HG03432 (cell line): ENCODE data around the gene PDZD8.
A peak's percentile ranks its signal among the peaks of the same experiment; 100 is the strongest.
"Not testable (repeated sequence)": the region's sequence is repeated elsewhere in the genome, so short reads cannot be mapped to it uniquely, and the experiment has no call there.

Experiments
- ATAC-seq: cut with Tn5 transposase; IDR thresholded peaks from one replicate; pipeline ENCODE4 v1.9.1; 2021; ENCODE audit warnings: mild to moderate bottlenecking, moderate library complexity; ENCODE audit not compliant: unreplicated experiment

The PDZD8 gene

DNA sequence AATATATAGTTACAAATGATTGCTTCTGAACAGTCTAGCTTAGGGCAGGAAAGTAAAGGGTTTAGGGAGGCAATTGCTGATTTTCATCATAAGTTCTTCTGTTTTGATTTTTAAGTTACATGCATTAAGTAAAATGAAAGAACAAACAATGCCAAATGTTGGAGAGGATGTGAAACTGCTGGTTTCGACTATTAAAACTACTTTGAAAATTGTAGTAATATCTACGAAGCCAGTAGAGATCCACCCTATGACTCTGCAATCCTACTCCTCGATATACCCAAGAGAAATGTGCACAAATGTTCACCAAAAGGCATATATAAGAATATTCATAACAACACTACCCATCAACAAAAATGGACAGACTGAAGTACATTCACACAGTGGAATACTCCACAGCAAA, 24.3 kb downstream of the PDZD8 start:
- ATAC-seq: peak; percentile 84

DNA sequence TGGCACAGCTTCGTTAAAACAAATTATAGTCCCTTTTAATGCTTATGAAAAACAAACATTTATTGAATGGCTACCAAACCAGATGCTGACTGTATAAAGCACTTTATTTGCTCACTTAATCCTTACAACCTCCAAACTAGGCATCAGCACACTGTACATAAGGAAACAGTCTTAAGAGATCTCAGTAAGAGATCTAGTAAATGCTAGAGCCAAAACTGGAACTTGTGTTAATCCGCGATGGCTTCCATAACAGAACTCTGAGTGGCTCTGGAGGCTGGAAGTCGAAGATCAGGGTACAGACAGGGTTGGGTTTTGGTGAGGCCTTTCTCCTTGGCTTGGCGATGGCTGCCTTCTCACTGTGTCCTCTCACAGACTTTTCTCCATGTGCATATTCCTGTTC, 27.0 kb downstream of the PDZD8 start:
- no peak for ATAC-seq

DNA sequence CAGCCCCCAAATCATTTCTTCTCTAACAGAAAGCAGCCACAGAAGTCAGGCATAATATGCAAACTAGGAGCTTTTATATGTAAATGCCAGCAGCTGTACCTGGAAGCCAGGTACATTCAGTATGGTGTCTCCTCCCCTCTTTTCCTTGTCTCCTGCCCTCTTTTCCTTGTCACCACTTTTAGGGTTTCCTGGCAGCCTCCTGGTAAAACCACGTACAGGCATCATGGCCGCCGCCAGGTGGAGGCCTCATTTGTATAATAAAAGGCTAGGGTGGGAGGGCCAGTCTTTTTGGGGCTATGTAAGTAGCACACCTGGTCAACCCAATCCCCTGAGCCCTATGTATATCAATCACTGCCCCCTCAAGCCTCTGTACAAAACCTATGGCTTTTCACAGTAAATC, 28.7 kb downstream of the PDZD8 start:
- ATAC-seq: no peak

- ATAC-seq: no peak
These were observed 30.1 kb downstream of the PDZD8 start for GRCh38 chr10:117345143-117345542.

DNA sequence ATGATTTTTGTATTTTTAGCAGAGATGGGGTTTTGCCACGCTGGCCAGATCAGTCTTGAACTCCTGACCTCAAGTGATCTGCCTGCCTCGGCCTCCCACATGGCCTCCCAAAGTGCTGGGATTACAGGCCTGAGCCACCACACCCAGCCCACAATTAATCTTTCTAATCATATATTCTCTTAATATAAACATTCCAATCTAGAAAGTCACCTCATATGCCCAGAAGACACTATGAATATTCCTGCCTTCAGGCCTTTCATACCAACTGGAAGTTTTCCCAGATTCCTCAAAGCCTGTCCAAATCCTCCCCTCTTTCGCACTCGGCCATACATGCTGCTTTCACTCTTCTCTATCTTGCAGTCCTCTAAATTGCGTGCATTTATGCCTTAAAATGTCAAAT, 32.6 kb downstream of the PDZD8 start:
- peak; percentile 14 for ATAC-seq

DNA sequence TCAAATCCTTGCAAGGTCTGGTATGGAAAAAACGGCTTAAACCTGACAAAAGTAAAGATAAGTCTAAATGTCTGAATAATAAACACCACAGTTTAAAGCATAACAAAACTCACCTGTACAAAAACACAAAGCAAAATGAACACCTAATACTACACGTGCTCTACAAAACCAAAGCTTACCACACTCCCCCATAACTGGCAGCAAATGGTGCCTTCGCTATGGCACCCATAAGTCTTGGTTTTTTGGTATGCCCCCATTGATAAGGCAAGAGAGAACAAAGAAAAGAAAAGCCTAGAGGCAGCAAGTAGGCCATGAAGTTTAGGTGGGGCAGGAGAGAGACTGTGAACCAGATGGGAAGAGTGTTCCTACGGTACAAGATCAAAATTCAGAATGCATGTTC, 34.2 kb downstream of the PDZD8 start:
- no peak for ATAC-seq

DNA sequence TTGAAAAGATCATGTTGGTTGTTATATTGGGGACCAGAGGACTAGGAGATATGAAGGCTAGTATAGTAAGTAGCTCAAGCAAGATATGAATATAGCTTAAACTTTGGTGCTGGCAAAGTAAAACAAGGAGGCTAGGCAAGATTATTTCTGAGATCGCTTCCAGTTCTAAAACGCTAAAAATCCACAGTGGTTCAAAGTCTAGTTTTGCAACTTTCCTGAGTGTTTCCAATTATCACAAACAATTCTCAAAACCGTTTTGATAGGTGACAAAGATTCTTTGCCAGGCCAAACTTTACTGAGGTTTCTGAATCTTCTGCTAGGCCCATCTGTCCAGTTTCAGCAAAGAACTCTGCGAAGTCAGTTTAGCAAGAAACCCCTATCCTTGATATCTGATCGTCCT, 35.3 kb downstream of the PDZD8 start:
- no peak for ATAC-seq

- ATAC-seq: no peak
These were observed 35.7 kb downstream of the PDZD8 start for GRCh38 chr10:117339578-117339977.

DNA sequence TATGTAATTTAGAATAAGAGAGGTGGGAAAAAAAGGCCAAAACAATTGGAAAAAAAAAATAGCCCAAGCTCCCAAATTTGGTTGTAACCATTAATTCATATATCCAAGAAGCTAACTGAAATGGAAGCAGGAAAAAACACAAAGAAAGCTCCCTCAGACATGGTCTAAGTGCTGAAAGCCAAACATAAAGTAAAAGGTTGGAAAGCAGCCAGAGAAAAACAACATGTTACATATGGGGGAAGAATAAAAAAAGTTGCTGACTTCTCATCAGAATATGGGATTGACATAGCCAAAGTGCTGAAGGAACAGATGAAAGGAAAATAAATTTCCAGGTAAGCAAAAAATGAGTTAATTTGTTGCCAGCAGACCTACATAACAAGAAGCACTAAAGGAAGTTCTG, 40.3 kb downstream of the PDZD8 start:
- no peak for ATAC-seq

GRCh38 chr10:117334066-117334465, 41.2 kb downstream of the PDZD8 start:
- ATAC-seq: no peak

DNA sequence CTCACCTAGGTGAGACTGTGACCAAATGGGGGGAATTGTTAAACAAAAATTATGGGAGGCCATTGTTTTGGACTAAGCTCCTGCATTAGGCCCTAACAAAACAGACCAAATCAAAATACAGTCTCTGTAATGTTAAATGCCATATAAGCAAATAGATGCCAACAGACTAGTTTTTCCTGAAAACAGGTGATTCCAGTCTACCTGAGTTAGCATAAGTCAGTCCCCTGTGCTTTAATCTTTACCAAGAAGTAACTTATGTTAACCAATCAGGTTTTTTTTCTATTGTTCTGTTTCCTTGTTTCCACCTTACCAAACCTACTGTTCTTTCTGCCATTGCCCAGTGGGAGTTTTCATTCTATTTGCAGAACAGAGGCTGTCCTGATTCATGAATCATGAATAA, 48.0 kb downstream of the PDZD8 start:
- no peak for ATAC-seq

DNA sequence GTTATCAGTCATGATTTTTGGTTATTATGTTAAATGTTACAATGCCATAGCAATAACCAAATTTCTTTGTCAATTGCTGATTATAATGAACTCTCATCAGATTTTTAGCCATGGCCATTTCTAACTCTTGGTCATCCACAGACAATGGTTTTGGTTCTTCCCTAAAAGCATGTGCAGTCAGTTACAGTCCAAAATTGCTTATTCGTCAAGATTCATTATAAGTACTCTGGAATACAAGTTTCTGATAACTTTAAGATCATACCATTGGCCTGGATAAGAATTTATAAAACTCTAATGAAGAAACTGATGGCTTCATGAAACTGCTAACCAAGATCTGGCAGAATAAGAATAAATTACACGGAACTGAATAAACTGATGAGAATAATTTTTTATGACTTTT, 50.9 kb downstream of the PDZD8 start:
- ATAC-seq: no peak

GRCh38 chr10:117322260-117322659, 53.0 kb downstream of the PDZD8 start:
- no peak for ATAC-seq

- no peak for ATAC-seq
These were observed 55.1 kb downstream of the PDZD8 start for GRCh38 chr10:117320050-117320665.

- ATAC-seq: no peak
These were observed 56.3 kb downstream of the PDZD8 start for GRCh38 chr10:117318909-117319308.

- no peak for ATAC-seq
These were observed 58.5 kb downstream of the PDZD8 start for GRCh38 chr10:117316701-117317100.

DNA sequence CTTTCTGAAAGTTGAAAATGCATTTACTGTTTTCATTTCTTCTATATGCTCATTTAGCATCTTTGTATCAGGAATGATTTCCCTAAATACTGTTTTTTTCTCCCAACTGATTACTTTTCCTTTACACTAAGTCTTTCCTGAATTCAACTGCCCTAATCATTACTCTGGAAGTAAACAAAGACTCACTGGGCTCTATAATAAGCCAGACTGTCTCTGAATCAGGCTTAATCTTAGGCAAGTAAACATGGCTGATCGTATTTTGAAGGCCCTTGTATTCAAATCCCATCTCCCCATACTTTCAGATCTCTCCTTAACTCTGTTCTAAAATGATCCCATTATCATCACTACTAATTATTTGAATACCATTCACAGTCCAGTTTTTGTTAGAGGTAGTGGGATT, 61.6 kb downstream of the PDZD8 start:
- ATAC-seq: no peak

GRCh38 chr10:117312430-117312829, 62.8 kb downstream of the PDZD8 start:
- no peak for ATAC-seq

DNA sequence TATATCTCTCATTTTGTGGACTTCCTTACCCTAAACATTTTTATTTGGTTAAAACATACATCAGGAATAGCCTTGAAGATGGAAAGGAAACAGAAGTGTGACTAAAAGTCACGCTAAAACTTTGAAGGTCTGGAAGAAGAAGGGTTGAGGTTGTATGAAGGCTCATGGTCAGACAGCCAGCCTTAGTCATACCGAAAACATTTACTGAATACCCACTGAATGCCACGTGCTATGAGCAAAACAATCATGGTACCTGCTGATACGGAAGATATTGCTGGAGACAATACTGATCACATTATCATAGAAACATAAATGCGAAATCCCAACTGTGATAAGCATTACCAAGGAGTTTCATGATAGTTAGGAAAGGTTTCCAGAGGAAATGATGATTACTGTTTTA, 64.0 kb downstream of the PDZD8 start:
- ATAC-seq: no peak

DNA sequence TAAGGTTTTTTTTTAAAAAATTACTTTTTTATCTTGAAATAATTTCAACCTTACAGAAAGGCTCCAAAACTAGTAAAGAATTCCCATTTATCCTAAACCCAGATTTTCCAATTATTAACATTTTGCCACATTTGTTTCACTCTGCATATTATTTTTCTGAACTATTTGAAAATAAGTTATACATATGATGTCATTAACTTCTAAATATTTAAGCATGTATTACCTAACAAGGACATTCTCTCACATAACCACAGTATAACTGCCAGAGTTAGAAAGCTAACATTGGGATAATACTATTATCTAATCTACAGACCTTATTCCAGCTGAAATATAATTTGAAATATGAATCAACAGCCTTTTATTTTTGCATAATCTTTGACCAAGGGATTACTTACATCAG, 68.6 kb downstream of the PDZD8 start:
- ATAC-seq: no peak

GRCh38 chr10:117303451-117303850, 71.8 kb downstream of the PDZD8 start:
- not testable (repeated sequence) for ATAC-seq

DNA sequence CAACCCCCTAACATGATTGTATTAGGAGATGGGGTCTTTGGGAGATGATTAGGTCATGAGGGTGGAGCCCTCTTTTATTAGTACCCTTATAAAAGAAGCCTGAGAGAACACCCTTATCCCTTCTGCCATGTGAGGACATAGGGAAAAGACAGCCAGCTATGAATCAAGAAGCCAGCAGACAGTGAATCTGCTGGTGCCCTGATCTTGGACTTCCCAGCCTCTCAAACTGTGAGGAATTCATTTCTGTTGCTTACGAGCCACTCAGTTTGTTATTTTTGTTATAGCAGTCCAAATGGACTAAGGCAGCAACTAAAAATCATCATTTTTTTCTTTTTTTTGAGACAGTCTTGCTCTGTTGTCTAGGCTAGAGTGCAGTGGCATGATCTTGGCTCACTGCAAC, 74.6 kb downstream of the PDZD8 start:
- ATAC-seq: no peak

GRCh38 chr10:117299435-117299834, 75.8 kb downstream of the PDZD8 start:
- ATAC-seq: no peak

DNA sequence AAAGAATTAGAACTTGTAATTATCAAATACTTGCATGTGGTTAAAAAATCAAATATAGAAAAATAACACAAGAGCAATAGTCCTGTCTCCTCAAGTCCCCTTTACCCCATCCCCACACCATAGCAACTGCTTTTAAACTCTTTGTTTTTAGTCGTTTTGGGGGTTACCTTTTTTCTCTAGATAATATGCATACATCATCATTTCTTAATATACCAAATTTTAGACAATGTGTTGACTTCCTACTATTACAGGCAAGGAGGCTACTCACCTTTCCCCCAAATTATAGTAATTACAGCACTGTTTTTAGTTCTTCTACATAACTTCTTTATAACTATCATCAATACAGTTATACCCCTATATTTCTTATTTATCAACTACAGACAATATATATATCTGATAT, 77.0 kb downstream of the PDZD8 start:
- ATAC-seq: no peak
